Measurements from ENCODE around the gene TSSK3. TPM values are rescaled to one million over a fixed set of nuclear protein-coding genes. Genes with fewer than 3 reads are reported as not detected.

Gene TSSK3
- total and polyA plus RNA-seq, 2 of the 8 experiments (the other 6 are each of a cell fraction or from before 2014, with no cell fraction given) = 1.2 TPM

- no peak overlapping the region for H3K18ac ChIP-seq (ENCODE audit: extremely low read depth, low read length)
- no peak overlapping the region for H3K23ac ChIP-seq (ENCODE audit: insufficient read length)
- TF ChIP-seq POU5F1 (IDR thresholded peaks at IDR 0.05; ENCODE audit: low read depth, low read length) (no peak), TAF1 (IDR thresholded peaks at IDR 0.05; ENCODE audit: low read depth, low read length) (no peak)
- ChIA-PET CTCF (ENCODE audit: partially characterized antibody) (interaction anchor here (1.4 kb wide), 1 partner anchor 24 kb away, joined by 3 read pairs; no protein-coding TSS in a partner anchor), POLR2A (ENCODE audit: partially characterized antibody) (interaction anchor here (1.1 to 2.5 kb wide), 4 partner anchors 9 to 40 kb away, joined by 4 to 7 read pairs (median 4); partner anchors contain the start of gene BSDC1)
- no peak overlapping the region for H2BK15ac ChIP-seq (ENCODE audit: low read length)
- H3K56ac ChIP-seq (replicated peaks; ENCODE audit: insufficient read length, low read depth, low read length) = no peak overlapping the region
- H3K79me2 ChIP-seq (ENCODE audit: control insufficient read depth in 1 of 2, insufficient read depth in 2 of 2, low read length in 2 of 2) = no peaks in the 10 kb centered on the region
- no peaks in the 10 kb centered on the region for H3K23me2 ChIP-seq (ENCODE audit: low read depth, low read length)
- H3K4ac ChIP-seq (replicated peaks; ENCODE audit: insufficient read length, low read depth, low read length) = no peak overlapping the region
- no peak overlapping the region for H3K4me3 ChIP-seq (ENCODE audit: extremely low read depth in 1 of 4, insufficient read depth in 2 of 4, low read depth in 3 of 4, low read length in 4 of 4)
- no peak overlapping the region for H4K5ac ChIP-seq (ENCODE audit: insufficient read length, low read depth, low read length)
- no peak overlapping the region for H3K14ac ChIP-seq (ENCODE audit: insufficient read length)
- H2BK5ac ChIP-seq (ENCODE audit: low read depth, low read length) = no peak overlapping the region
- no peak overlapping the region for H4K91ac ChIP-seq (replicated peaks; ENCODE audit: insufficient read length, low read length)
- H2BK12ac ChIP-seq (ENCODE audit: low read depth, low read length) = no peak overlapping the region
- no peak overlapping the region for H2BK120ac ChIP-seq (replicated peaks; ENCODE audit: low read depth, low read length)
- no peak overlapping the region for H2AK5ac ChIP-seq (ENCODE audit: low read depth, low read length)
- H2AFZ ChIP-seq (ENCODE audit: low read length) = no peak overlapping the region
- H3K4me2 ChIP-seq (ENCODE audit: insufficient read depth in 1 of 2, low read depth in 2 of 2, low read length in 2 of 2) = no peak overlapping the region
- H3K9me3 ChIP-seq (ENCODE audit: insufficient read depth in 2 of 2, low read depth in 1 of 2, low read length in 1 of 2) = no peaks in the 10 kb centered on the region
- H3K9ac ChIP-seq (replicated peaks in 1 of 4; ENCODE audit: extremely low read depth in 1 of 4, low read depth in 3 of 4, low read length in 3 of 4) = no peak overlapping the region
- peaks cover 20 to 67% (median 57%) of the 10 kb centered on the region in 4 experiments for H3K36me3 ChIP-seq (ENCODE audit: control insufficient read depth in 2 of 4, insufficient read depth in 4 of 4, low read length in 3 of 4)
- no peaks in the 10 kb centered on the region for H3K27me3 ChIP-seq (replicated peaks in 1 of 4; ENCODE audit: control insufficient read depth in 3 of 4, extremely low read depth in 1 of 4, insufficient read depth in 3 of 4, low read length in 3 of 4)
- H2BK20ac ChIP-seq (ENCODE audit: low read length) = no peak overlapping the region
- no peaks in the 10 kb centered on the region for H3K79me1 ChIP-seq (ENCODE audit: low read depth, low read length)
- no peak overlapping the region for H4K8ac ChIP-seq (ENCODE audit: extremely low read depth, insufficient read depth, low read length)
- no peak for FAIRE-seq
- no peak for DNase-seq (ENCODE audit: low read depth in 1 of 2, low spot score in 2 of 2)
- WGBS, 2 experiments (ENCODE audit: extremely low coverage in 1 of 2, insufficient coverage in 1 of 2, insufficient read length in 1 of 2, insufficient replicate concordance in 2 of 2, low coverage in 1 of 2, low lambda C conversion rate in 2 of 2, missing lambda C conversion rate in 1 of 2) = 83% methylated on average over 1 of the region's 1 CpG; no CpG with 5 or more reads in 1 of the 2 experiments
- H4K20me1 ChIP-seq (replicated peaks in 1 of 2; ENCODE audit: control insufficient read depth in 1 of 2, insufficient read depth in 2 of 2, low read length in 2 of 2) = peaks cover 2 to 3% of the 10 kb centered on the region in 2 experiments
- no peak overlapping the region for H3K27ac ChIP-seq (ENCODE audit: low read depth, low read length)
- no peaks in the 10 kb centered on the region for H3K4me1 ChIP-seq (replicated peaks in 1 of 4; ENCODE audit: control insufficient read depth in 3 of 4, insufficient read depth in 4 of 4, low read length in 3 of 4)
These were observed 11.8 kb downstream of the TSSK3 start for GRCh38 chr1:32373996-32374592.

Measured in H1 (cell line).